HG03558 (cell line): ENCODE results near the gene CDH4.

Experiments used
- ATAC-seq: cut with Tn5 transposase; IDR thresholded peaks from one replicate; pipeline ENCODE4 v1.9.1; 2021; ENCODE audit warnings: moderate number of reproducible peaks; ENCODE audit not compliant: unreplicated experiment; ENCODE audit errors: extremely low read depth

The CDH4 gene

GRCh38 chr20:61251529-61252393 lies at the start of gene CDH4:
TSS of gene CDH4 (plus strand) at chr20:61252261.
- no peak for ATAC-seq

DNA sequence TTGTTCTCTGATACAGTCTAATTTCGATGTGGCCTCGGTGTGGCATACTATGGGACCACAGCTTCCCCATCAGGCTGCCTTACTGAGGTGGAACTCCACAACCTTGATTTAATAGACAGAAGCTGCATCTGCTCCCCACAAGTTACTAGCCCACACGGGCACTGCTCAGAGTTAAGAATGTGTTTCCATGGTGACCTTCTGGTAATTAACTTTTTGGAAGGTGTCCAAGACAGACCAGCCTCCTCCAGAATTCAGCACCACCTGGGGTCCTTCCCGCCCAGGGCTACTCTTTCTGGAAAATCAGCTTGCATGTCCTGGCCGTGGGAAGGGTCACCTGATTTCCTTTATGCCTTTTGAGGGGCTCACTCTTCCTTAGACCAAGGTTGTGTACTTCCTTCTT lies 48.7 kb upstream of the CDH4 start:
- ATAC-seq: no peak

- no peak for ATAC-seq
These were observed 47.9 kb upstream of the CDH4 start for GRCh38 chr20:61204206-61204605.

GRCh38 chr20:61205769-61206168 lies 46.3 kb upstream of the CDH4 start:
- ATAC-seq: no peak

DNA sequence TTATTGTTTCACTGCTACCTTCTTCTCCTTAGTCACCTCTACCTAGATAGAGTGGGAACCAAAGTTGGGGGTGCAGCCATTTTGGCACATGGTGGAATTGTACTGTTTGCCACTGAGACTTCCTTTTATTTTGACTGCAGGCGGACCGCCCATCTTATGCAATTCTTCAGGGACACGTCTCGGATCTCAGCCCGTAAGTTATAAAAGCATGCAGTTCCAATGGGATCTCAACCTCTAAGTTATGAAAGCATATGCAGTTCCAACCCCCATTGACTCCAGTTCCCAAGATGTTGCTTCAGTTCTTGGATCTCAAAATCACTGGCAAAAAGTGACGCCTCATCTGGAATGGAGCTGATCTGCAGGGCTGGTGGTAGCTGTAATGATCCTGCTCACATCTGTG lies 41.2 kb upstream of the CDH4 start:
- ATAC-seq: no peak

GRCh38 chr20:61217848-61218247 lies 34.2 kb upstream of the CDH4 start:
- ATAC-seq: no peak

DNA sequence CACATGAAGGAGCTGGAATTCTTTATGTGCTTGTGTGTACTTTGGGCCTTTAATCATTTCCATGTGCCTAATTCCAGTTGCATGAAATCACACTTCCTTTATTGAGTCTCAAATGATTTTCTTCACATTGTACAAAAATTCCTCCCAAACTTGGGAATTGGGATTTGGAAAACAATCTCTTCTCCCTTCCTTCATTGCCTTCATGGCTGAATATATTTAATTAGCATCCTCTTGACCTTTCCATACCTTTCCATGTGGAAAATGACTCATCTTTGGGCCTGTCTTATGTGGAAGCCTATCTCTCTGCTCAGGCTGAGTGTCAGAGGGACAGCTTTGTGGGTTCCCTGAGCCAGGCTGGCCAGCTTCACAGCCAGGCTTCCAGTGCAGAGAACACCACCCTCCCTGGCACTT lies 33.0 kb upstream of the CDH4 start:
- ATAC-seq: no peak

- no peak for ATAC-seq
These were observed 31.9 kb upstream of the CDH4 start for GRCh38 chr20:61220131-61220530.

- ATAC-seq: no peak
These were observed 31.3 kb upstream of the CDH4 start for GRCh38 chr20:61220626-61221325.

GRCh38 chr20:61222699-61223098 lies 29.4 kb upstream of the CDH4 start:
- ATAC-seq: no peak

GRCh38 chr20:61223121-61223520 lies 28.9 kb upstream of the CDH4 start:
- ATAC-seq: no peak

DNA sequence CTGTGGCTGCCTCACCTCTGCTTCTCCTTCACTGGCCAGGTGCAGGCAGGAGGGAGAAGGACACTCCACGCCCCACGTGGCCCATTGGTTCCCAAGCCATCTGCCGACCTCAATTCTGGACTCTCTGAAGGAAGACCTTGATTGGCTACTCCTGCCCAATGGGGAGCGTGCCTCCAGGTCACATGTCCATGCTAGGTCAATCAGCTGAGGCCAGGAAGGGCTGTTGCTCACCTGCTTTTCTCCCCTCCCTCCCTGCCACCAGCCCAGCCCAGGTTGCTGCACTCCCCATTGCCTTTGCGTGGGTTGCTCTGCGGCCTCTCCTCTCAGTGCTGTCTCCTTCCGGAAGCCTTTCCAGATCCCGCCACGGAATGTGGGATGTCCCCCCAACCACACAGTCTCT lies 21.9 kb upstream of the CDH4 start:
- ATAC-seq: no peak

DNA sequence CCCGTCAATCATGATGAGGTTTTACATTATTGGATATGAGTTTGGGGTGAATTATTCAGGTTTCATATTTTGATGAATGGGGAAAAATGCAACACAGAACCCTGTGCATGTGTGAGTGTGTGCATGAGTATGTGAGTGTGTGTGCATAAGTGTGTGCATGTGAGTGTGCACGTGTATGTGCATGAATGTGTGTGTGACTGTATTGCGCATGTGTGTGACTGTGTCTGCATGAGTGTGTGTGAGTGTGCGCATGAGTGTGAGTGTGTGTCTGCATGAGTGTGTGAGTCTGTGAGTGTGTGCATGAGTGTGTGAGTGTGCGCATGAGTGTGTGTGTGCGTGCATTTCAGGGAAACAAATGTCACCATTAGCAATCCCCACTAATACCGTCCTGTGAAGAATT lies 18.5 kb upstream of the CDH4 start:
- no peak for ATAC-seq

- no peak for ATAC-seq
These were observed 17.7 kb upstream of the CDH4 start for GRCh38 chr20:61234224-61234890.

GRCh38 chr20:61236713-61237112 lies 15.3 kb upstream of the CDH4 start:
- ATAC-seq: no peak

- ATAC-seq: no peak
These were observed 13.2 kb upstream of the CDH4 start for GRCh38 chr20:61238813-61239212.

DNA sequence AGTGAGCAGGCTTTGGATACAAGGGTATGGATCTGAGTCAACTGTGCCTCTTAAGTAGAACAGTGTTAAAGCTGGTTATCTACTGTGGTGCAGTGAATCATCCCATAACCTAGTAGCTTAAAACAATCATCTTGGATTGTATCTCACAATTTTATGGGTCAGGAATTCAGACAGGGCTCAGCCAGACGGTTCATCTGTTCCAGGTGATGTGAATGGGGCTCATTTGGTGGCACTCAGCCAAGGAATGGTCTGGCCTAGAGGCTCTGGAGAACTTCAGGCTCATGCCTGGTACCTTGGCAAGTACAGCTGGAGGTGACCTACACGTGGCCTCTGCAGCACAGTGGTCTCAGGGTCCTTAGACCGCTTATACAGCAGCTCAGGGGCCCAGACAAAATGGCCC lies 11.2 kb upstream of the CDH4 start:
- ATAC-seq: no peak

DNA sequence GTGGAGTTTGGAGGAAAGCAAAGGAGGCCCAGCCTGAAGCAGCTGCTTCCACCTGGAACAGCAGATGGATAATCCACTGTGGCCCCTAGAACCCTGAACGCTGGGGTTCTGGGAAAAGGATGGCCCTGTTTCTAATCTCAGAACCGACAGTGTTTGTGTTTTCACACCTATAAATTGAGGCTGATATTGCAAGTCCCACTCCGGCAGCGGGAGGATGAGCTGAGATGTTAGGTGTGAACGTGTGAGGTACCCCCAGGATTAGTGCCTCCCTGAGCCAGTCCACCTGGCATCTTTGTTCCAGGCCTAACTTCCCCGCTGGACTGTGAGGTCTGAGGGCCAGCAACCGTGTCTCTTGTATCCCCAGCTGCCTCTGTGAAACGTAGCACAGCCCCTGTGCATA lies 7.8 kb upstream of the CDH4 start:
- ATAC-seq: no peak

DNA sequence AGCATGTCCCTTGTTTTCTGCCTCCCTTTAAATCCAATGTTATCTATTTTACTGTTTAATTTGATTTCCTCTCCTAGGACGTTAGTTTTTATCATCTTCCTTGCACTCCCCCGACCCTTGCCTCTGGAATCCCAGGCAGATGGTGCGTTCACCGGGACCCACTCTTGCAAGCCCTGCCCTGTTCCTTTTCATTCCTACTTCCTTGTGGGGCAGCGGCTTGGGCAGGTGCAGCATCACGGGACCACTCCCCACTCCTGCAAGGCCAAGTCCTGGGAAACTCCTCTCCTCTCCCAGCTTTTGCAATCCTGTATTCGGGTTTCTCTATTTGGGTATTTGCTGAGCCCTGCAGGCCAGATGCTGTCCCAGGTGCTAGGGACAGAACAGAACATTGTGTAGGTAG lies 5.8 kb upstream of the CDH4 start:
- no peak for ATAC-seq

DNA sequence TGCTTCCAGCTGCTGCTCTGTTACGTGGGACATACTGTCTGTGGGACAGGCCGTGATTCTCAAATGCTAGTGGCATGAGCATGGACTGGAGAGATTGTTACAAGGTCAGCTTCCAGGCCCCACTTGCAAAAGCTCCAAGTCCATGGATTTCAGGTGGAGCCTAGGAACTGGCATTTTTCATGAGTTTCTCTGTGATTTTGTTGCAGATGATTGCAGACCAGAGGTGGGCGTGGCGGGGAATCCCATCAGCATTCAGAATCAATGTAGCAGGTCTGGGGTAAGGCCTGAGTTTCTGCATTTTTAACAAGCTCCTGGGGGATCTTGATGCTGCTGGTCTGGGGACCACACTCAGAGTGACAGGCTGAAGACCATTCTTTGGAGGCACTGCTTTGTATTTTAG lies 2.4 kb upstream of the CDH4 start:
- no peak for ATAC-seq

DNA sequence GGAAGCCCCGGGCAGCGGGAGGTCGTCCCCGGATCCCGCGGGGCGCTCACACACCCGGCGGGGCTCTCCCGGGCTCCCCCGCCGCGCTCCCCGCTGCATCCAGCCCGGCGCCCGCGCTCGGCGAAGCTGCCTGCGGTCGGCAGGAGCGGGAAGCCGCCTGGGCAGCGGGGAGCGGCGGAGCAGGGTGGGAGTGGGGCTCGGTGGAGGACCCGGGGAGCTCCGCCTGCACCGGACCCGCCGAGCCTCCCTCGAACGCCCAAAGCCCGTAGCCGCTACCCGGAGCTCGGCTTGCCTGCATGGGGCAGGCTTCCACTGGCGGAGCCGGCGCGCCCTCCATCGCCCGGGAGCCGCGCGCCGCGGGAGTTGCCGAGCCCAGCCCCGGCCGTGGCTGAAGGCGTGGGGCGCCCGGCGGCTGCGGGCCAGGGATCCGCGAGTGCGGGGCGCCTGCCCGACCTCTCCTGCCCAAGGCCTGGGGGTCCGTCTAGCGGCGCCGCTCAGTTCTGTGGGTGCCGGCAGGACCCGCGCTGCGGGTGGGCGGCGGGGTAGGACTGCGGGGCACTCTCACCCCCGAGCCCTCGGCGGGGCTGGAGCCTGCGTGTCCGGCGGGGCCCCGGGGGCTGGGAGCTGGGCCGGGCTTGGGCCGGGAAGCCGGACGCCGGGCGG lies 671 bp downstream of the CDH4 start:
- no peak for ATAC-seq
